NCI-H187 treated with DMSO at 0.1 percent for 48 hours (cell line): ENCODE results near the gene COL5A2.

ENCODE experiments used
- DNase-seq: peaks from one replicate; lab custom pipeline; 2025; lab: John Stamatoyannopoulos, UW

Gene COL5A2

DNA sequence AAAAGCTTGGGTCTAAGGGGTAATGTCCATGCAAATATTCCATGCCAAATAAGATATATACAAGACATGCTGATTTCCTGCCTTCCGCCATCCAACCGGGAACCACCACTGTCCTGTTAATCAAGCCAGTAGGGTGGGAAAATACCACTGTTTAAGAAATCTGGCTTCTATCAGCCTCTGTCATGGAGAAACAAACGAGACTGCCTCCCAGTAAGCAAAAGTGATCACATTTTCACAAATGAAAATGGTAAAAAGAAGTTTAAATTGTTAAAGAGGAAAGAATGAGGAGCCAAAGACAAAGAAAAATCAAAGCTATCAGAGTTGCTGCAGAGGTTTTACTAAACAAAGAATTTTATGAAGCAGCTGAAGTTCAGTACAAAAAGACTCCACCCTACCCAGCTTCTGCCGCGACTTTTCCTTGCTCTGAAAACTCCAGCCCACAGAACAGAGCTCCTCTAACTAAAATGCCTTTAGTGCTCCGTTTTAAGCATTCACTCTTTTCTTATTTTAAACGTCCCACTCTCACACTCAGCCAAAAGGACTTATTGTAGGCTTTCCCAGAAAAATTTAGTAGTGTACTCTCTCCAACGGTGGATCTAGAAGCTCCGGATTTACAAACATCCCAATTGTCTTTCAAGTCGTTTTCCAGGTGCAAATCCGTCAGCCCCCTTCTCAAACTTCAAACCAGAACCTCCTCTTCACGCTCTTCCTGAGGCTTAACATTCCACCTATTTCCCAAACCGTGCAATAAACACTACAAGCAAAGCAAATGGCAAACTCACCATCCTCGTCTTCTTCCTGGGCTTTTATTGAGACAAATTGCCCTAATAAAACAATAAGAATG is 613 bp downstream of the COL5A2 start:
- DNase-seq = no peak

DNA sequence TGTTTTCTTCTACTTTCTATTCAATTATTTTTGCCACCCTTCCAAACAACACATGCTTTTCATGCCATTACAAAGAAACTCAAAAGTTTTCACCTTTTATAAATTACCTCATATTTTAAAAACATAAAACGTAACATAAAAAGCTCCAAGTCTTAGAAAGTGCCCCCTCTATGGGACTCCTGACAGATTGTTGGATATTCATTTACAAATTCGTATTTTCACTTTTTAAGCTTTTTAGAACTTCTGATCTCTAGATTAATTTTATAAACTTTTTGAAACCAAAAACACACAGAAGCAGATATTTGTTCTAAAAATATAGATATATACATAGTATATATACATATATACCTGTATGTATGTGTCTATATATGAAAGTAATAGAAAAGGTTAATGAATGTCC is 1.5 kb downstream of the COL5A2 start:
- DNase-seq = no peak

DNA sequence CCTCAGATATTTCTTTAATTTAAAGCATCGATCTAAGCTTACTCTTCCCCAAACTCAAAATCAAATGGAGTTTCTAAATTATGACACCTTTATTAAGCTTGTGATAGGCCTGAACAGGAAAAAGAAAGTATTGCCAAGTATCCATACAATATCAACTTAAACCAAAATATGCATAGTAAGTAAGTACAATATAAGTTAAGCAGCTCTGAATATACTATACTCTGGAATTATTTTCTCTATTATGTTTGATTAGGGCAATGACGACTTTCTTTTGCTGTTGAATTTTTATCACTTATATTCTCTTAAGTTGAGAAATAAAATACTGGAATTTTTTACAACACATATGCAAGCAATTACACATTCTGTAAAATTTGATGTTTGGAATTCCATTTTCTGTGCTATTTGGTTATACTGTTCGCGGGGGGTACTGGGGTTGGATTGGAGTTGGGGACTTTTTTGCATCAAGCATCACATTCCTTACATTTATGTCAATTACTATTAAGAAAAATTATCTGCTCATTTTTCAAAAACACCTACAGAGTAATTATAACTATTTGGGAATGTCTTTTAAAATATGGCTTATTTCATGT is 2.2 kb downstream of the COL5A2 start:
- DNase-seq = no peak

DNA sequence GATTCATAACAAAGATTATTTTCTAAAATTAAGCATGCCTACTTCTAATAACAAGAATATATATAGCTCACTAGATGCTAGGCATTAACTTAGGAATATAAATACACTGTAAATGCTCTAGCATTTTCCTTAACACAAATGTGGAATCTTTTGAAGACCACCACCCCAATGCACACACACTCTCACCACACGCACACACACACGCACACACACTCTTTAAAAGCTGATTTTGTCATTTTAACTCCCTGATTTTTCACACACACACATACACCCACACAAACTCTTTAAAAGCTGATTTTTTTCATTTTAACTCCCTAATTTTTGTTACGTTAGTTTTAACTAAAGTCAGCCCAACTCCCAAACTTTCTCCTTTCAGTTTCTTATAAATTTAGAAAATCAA is 3.0 kb downstream of the COL5A2 start:
- DNase-seq = no peak

DNA sequence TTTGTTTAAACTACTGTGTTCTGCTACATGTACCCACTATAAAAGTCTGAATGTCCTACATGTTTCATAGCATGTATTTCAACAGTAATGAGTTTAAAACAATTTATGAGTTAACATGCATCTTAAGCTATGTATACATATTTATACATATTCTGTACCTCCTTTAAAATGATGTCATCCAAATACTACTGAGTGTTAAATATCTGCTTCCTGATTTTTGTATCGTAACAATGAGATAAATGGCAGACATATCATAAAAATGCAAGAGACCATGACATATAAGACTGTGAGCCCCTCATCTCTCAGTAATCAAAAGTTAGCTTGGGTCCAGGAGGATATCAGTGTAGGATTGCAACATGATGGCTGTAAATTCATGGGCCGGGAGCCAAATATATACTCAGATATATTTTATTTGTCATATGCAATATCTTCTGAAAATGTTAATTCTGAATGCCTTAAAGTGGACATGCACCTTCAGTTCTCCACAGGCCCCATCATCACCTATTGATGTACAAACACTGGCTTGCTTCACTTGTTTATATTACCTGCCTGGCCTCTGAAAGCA is 3.6 kb downstream of the COL5A2 start:
- DNase-seq = no peak

DNA sequence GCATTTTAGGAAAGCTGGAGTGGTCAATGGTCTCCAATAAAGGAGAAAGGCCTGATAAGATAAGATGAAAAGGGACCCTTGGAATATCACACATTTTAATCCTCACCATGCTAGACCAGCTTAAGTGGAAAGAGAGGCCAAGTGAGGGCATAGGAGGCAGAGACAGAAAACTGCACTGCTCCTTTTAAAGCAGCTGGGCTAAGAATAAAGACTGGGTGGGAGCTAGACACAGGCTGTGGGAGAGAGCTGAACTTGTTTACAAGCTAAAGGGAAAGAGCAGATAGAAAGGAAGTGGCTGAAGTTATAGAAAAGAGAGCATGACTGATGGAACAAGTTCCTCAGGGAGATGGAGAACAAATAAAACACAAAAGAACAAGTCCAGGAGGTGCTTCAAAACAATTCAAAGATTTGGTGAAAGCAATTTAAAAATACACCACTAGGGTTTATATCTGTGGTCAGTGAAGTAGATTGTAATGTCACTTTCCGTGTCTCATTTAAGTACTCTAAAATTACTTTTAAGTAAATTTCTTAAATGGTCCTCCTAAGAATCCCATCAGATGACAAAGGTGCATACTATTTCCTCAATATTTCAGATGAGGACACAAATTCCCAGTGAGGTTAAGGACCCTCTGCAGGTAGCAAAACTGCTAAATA is 7.5 kb downstream of the COL5A2 start:
- DNase-seq = no peak

DNA sequence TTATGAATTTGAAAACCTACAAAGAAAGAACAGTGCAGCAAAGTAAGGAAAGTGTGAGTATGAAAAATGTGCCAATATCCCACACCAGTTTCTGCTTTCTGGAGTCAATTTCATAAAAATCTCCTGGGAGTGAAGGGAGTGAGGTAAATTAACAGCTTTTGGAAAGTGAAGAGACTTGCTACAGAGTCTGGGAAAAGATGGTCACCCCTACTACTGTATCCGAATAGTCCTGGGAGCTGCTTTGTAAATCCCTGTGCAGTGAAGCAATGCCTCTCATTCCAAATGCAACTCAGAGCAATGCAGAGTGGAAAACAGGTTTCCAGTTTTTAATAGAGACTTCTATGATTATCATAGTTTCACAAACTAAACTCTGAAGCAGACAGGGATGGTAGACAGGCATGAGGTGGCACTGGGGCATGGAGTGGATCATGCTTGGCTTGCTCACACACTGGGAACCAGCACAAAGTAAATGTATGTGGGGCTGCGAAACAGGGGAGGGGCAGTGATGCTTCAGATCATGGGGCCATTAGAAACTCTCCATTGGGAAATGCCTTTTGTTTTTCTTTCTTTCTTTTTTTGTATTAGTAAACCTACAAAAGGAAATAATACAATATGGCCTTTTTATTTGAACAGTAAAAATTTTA is 10.6 kb downstream of the COL5A2 start:
- DNase-seq = no peak

DNA sequence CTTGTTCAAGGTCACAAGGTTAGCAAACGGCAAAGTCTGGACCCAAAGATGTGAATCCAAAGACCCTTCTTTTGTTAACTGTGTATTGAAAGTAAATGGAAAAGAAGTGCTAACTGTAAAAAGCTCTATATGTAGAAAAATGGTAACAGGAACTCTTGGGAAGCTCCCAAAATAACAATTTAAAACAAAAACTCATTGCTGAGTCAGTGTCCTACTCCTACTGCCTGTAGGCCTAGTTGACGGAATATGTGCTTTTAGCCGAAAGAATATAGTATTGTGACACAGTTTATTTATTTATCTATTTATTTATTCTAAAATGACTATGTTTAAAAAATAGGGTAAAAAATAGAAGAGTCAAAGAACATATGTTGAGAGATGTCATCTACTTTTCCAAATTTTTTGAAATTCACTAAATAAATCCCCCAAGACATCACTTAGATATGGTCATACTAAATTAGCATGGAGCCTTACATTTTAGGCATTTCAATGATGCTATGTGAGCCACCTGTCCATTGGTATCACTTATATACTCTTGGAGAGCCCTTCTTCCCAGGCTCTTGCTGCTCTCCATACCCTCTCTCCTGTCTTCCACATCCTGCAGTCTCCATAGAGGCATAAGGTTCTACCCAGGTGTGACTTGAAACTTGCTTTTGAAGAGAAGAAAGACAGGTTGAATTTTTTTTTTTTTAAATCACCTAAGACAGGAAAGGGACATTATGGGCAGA is 13.7 kb downstream of the COL5A2 start:
- DNase-seq = no peak

DNA sequence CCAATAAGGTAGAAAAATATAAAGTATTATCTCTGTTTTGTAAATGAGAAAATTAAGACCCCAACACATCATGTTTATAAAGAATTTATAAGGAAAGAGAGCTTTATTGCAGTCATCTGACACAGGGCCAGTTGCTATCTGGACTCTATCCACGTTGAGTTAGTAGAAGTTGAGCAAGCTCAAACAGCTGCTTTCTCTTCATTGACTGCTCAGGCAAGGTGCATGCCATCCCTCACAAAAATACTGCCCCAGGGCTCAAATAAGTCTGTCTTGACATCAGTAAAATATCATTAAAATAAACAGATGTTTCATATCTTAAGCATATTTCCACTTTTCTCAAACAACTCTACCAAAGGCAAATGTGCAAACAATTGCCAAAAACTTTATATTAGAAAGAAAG is 14.8 kb downstream of the COL5A2 start:
- no peak for DNase-seq

DNA sequence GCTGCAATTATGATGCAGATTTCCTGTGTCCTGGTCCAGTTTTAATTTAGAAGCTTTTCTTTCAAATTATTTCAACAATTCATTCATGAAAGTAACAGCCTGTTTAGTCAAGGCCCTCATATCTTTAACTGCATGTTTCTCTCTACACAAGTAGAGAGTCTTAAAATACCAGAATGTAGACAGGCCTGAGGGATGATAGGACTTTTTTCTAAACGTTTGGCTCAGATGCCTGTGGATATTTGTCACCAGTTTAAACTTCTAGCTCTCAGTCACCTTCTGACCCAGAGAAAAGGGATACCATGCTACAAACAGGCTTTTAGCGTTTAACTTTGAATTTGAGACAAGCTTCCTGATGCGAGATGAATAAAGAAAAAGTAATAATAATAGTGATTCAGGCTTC is 15.7 kb downstream of the COL5A2 start:
- no peak for DNase-seq

DNA sequence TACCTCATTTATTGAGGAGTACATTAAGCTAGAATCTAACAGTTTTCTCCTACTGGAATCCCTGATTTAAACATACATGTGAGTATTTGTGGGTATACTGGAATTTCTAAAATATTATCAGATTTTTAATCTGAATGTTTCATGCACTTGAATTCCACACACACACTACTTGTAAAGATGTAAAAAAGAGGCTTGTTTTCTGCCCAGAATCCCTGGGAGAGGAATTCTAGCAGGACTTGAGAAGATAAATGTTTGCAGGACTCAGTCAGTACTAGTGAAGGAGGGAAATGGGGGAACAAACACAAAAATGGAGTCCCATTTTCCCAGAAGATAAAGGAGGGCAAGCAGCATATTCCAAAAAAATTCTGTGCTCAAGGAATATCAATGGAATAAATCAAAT is 17.0 kb downstream of the COL5A2 start:
- no peak for DNase-seq

DNA sequence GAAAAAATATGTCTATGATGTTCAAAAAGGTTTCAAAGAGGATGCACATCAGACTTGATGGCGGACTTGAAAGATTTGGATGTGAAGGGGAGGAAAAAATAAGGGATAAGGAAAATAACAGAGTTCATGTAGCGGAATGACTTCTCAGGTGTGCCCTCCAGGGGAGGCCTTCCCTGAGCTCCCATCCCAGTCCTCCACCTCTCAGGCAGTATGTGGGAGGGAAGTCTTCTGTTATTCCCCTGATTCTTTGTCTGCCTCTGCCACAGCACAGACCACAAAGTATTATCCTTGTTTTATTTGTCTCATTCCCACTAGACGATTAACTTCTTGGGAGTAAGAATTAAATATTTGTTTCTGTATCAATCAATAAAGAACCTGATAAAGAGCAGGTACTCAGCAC is 17.7 kb downstream of the COL5A2 start:
- no peak for DNase-seq

DNA sequence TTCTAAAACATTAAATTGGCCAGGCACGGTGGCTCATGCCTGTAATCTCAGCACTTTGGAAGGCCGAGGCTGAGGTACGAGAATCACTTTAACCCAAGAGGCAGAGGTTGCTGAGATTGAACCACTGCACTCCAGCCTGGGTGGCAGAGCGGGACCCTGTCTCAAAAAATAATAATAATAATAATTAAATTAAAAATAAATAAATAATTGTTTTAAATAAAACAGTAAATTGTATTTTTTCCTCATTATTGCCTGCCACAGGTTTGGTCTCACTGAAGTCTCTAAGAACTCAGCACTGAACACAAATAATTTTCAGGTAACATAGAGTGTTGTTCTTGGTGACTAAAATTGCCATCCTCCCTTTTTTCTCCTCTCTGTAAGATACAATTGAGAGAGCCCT is 19.8 kb downstream of the COL5A2 start:
- DNase-seq = no peak

DNA sequence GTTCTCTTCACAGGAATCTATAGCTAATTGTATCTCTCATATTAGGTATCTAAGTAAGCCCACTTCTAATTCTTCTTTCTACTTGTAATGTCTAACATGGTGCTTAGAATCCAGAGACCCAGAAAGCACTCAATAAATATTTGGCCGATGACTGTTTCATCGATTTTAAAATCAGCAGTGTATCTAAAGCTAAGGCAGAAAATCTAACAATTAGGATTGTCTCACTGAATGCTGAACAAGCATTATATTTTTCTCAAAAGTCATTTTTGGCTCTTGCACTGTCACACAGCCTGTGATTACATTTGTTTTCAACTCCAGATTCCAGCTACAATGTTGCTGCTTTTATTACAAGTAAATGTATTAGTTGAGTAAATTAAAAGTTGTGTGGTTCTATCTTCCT is 20.3 kb downstream of the COL5A2 start:
- DNase-seq = no peak

DNA sequence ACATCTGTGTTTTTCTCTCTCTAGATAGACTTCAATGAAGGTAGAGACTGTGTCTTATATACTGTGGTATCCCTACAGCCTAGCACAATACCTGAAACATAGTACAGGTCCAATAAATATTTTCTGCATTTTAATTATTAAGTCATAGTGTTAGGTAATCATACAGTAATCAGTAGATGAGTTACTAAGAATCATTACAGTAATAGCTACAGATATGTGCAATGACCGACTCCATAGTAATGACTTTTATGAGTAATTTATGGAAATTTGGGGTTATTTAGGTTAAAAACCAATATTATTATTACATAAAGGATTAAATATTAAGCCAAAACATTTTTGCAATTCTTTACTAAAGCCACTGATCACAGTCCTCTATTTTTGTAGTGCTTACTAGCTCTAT is 21.6 kb downstream of the COL5A2 start:
- no peak for DNase-seq

DNA sequence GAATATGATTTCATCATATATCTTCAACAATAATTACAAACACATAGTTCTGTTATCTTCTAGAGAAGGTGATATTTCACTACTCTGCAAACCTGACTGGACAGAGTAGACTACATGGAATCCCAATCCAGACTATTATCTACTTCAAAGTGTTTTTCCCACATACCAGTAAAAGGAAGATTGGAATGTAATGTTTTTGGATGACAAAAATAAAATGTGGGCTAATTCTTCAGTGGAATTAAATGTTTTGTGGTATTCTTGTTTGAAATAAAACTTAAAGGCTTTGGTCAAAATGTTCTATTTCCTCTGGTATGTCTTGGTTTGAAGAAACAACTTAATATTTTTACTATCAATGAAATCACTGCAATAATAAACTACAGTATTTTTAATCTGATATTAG is 22.1 kb downstream of the COL5A2 start:
- DNase-seq = no peak

DNA sequence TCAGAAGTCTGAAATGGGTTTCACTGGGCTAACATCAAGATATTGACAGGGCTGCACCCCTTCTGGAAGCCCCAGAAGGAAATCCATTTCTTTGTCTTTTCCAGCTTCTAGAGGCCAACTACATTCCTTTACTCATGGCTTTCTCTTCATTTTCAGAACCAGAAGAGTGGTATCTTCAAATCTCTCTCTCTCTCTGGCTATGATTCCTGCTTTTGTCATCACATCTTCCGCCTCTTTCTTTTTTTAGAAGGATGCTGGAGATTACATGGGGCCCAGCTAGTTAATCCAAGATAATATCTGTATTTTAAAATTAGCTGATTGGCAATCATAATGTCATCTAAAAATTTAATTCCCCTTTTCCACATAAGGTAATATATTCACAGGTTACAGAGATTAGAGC is 23.8 kb downstream of the COL5A2 start:
- DNase-seq = no peak

DNA sequence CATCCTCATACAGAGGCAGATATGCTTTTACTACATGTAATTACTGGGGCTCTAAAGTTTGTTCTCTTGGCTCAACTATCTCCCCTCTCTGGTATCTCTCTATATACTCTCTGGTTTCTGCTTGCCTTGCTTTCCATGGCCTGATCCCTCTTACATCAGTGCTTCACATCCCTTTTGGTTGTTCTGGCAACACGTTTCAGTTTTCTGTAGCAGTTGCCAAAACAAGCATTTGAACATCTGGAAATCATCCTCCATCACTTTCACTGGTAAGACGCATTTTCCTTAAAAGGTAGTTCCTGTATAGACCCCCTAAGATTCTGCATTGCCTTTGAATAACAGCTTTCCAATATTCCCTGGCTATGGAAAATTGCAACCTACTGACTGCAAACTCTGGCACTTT is 25.9 kb downstream of the COL5A2 start:
- no peak for DNase-seq

DNA sequence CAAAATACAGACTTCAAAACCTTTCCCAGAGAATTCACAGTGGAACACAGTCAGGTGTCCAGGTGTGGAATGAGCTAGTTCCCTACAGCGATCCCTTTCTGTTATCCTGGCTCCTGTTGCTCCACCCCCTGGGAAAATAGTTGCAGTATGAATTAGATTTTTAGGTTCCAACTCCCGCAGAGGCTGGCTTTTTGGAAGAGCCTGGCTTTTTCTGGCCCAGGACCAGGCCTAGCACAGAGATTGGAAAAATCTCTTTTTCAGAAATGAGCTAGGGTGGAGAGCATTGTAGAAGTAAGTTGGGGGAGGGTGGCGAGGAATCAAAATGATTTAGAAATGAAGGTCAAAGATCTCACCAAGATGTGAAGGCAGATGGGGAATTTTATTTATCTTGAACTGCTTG is 27.1 kb downstream of the COL5A2 start:
- DNase-seq = no peak

DNA sequence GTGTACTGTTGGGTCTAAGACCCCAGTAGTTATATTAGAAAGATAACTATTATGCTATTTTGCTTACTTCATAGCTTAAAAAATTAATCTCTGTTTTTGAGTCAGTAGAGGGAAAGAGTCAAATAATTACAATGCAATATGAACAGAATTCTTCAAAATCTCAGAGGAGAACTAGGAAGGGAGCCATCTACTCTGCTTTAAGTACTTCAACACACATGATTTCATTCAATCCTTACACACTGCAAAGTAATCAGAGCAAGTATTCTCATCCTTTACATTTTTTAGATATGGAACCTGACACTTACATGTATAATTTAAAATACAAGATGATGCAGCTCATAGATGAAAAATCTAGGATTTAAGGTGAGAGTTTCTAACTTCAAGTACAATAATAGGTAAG is 27.7 kb downstream of the COL5A2 start:
- no peak for DNase-seq

DNA sequence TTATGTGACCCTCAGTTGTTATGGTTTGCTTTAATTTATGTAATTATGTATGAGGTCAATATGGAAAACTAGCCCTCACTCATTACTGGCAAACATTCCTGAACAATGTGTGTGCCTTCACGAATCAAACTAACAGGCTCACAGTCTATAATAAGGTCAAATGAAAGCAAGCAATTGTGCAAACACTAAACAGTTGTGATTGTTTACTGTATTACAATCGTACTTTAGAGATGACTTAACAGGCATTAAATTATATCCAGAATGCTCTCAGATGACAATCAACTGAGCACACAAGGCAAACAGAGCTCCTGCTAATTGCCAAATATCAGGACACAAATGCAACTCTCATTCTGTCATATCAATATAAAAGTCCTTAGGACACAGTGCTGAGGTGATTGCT is 29.5 kb downstream of the COL5A2 start:
- no peak for DNase-seq

DNA sequence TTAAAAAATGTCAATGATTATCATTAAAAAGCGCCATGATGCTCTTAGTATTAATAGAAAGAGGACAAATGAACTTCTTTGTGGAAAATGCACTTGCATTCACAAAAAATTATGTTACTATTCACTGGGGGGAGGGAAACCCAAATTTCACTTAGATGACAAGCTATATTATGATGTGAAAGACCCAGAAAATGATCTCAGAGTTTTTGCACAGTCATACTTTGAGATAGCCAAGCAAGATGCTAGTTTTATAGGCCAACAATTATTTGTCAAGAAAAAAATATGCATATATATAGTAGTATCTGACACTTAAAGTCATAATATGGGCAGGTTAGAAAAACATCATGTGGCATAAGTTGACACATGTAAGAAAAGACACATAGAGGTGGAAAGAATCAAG is 31.6 kb downstream of the COL5A2 start:
- DNase-seq = no peak
